ENCODE data around the gene APLP2.

Gene APLP2

DNA sequence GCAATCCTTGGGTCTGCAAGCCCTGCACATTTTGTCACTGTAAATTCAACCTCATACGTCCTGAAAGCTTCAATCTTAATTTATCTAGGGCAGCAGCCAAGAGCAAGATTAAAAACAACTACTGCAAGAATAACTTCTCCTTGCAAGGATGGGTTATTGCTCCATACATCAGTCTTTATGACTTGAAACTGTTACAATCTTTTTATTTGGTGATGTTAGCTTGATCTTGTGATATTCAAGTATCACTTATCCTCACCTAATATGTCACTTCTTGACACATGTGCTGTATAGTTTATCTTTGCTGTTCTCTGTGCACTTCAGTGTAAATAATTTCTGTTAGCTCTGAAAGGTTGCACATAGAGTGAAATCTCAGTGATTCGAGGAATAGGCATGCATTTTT lies 14.7 kb upstream of the APLP2 start:
- Histone ChIP-seq H3K27ac (no peak overlapping the region), H3K4me3 (no peak overlapping the region)
- no peak for DNase-seq (ENCODE audit: low spot score)
- TF ChIP-seq, protein P1, sequence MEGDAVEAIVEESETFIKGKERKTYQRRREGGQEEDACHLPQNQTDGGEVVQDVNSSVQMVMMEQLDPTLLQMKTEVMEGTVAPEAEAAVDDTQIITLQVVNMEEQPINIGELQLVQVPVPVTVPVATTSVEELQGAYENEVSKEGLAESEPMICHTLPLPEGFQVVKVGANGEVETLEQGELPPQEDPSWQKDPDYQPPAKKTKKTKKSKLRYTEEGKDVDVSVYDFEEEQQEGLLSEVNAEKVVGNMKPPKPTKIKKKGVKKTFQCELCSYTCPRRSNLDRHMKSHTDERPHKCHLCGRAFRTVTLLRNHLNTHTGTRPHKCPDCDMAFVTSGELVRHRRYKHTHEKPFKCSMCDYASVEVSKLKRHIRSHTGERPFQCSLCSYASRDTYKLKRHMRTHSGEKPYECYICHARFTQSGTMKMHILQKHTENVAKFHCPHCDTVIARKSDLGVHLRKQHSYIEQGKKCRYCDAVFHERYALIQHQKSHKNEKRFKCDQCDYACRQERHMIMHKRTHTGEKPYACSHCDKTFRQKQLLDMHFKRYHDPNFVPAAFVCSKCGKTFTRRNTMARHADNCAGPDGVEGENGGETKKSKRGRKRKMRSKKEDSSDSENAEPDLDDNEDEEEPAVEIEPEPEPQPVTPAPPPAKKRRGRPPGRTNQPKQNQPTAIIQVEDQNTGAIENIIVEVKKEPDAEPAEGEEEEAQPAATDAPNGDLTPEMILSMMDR (IDR thresholded peaks at IDR 0.05) = no peak

DNA sequence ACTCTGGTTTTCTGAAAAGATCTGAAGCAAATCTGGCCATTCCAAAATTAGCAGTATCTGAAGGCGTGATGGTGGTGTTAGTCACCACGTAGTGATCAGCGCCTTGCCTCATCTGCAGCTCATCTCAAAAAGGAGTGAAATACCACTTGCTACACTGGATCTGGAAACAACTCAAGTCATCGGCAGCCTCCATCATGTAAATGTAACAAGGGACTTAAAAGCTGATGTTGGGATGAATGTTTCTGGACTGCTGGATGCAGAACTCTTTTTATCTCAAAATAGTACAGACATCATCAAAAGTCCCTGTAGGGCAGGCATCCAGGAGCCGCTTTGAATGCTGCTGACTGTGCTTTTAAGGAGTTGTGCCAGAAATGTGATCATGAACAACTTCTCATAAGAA lies 14.1 kb upstream of the APLP2 start:
- H3K4me3 ChIP-seq = no peak overlapping the region
- no peak overlapping the region for H3K27ac ChIP-seq
- no peak for DNase-seq (ENCODE audit: low spot score)
- TF ChIP-seq, protein P1 (IDR thresholded peaks at IDR 0.05) = no peak

DNA sequence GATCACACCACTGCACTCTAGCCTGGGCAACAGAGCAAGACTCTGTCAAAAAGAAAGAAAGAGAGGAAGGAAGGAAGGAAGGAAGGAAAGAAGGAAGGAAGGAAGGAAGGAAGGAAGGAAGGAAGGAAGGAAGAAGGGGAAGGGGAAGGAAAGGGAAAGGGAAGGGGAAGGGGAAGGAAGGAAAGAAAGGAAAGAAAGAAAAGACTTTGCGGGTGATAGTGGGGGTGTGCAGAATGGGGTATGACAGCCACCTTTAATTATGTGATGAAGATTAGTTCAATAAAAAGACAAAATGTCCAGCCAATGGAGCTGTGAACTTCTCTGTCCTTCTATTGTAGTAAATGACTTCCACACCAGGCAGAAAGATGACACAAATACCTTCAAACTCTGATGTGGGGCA lies 8.7 kb upstream of the APLP2 start:
- no peak overlapping the region for H3K4me3 ChIP-seq
- TF ChIP-seq, protein P1 (IDR thresholded peaks at IDR 0.05) = no peak
- no peak for DNase-seq (ENCODE audit: low spot score)
- H3K27ac ChIP-seq = no peak overlapping the region

DNA sequence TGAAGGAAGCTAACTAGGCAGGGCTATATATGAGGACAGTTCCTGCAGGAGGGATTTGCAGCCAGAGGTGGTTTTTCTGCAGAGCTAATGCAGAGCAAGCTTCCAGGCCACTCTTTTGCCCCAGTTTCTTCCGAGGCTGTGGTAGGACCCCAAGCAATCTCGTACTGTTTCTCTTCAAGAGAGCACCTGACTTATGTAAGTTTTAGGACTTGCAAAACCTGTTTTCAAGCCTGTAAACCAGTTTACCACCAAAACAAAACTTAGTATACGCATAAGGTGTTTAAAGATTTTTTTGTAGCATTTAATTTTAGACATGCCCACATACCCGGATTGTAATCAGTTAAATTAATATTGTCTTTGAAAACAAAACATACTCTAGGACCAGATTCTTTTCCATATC lies 7.7 kb upstream of the APLP2 start:
- no peak overlapping the region for H3K4me3 ChIP-seq
- no peak for DNase-seq (ENCODE audit: low spot score)
- TF ChIP-seq, protein P1 (IDR thresholded peaks at IDR 0.05) = no peak
- H3K27ac ChIP-seq = no peak overlapping the region

DNA sequence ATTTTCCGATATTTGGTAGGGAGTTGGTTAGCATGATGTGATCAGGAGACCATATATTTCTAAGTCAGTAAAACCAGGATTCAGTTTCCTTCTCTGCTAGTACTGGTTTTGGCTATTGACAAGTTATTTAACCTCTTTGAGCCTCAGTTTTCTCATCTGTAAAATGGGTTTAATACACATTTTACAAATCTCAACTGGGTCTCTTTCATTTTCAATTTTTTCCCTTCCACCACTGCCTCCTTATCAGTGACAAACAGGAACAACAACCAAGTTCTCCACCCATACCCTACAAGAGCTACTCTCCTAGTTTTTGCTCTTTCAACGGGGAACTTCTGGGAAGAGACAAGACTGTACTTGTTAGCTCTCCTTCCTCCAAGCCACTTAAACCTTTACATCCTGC lies 6.2 kb upstream of the APLP2 start:
- H3K4me3 ChIP-seq = no peak overlapping the region
- TF ChIP-seq, protein P1 (IDR thresholded peaks at IDR 0.05) = no peak
- DNase-seq (ENCODE audit: low spot score) = no peak
- H3K27ac ChIP-seq = no peak overlapping the region

DNA sequence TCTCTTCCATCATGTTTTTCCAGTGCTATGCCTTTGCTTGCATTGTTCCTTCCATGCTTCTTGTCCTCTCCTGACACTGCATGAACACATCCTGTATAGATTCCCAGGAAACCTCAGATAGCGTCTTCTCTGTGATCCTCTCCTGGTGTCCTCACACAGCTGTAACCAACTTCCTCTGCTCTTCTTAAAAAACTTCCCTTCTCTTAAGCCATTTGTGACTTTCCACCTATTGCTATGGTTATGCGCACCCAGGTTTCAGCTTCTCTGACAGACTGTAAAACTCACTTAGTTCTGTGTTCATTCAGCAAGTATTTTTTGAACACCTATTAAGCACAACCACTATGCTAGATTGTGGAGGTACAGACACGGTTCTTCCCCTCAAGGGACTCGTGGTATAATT lies 5.1 kb upstream of the APLP2 start:
- H3K4me3 ChIP-seq = no peak overlapping the region

DNA sequence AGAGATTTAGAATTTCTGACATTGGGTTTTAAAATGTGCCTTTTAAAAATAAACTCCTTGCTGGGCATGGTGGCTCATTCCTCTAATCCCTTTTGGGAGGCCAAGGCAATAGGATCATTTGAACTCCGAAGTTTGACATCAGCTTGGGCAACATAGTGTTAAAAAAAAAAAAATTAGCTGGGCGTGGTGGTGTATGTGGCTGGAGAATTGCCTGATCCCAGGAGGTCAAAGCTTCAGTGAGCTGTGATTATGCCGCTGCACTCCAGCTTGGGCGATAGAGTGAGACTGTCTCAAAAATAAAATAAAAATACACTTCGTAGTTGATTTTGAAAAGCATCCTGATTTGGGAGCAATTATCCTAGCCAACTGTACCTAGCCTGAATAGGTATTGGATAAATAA lies 3.4 kb upstream of the APLP2 start:
- TF ChIP-seq, protein P1 (IDR thresholded peaks at IDR 0.05) = no peak
- H3K27ac ChIP-seq = no peak overlapping the region
- H3K4me3 ChIP-seq = no peak overlapping the region
- DNase-seq (ENCODE audit: low spot score) = no peak

More for the DNA sequence above, 5.1 kb upstream of the APLP2 start:
- DNase-seq (ENCODE audit: low spot score) = no peak
- TF ChIP-seq, protein P1 (IDR thresholded peaks at IDR 0.05) = no peak
- no peak overlapping the region for H3K27ac ChIP-seq
